K562 (cell line): ENCODE results near the gene CNIH3. TPM values are rescaled to one million over a fixed set of nuclear protein-coding genes. Genes with fewer than 3 reads are reported as not detected.

Source experiments
- ATAC-seq: fragments of 200-7000 bp; cut with Tn5 transposase; 3 replicates; pipeline ENCODE4 v1.9.1; 2020; ENCODE audit warnings: moderate library complexity
- BruUV-seq: library from RNA; stranded (reverse); fragments of 400-500 nt; replicated peaks from 2 replicates; lab custom pipeline; 2021; lab: Mats Ljungman, UMichigan
- CTCF ChIA-PET: fragments of 300-600 bp; formaldehyde crosslinking; extraction: SDS; loops from one replicate; lab custom pipeline; 2021; ENCODE audit warnings: low intra/inter-chr PET ratio; lab: Yijun Ruan, JAX
- POLR2A ChIA-PET: fragments of 300-600, 350-650 bp; sonication (Branson Sonifier 250); formaldehyde crosslinking; extraction: SDS; loops from one replicate; lab custom pipeline; 2021; ENCODE audit warnings: antibody characterized with exemption, inconsistent platforms; lab: Yijun Ruan, JAX
- DNase-seq, 4 experiments: peaks; one replicate each; pipeline versions ENCODE4 v3.0.0 to v3.0.0-alpha.2; 2011 to 2018; ENCODE audit warnings: low spot score in 3 of 4, mixed read lengths in 3 of 4; ENCODE audit errors: extremely low read depth in 1 of 4
- FAIRE-seq: peaks from 2 replicates; lab custom pipeline; 2011; peaks lifted over from hg19 to GRCh38; lab: Jason Lieb, UNC
- H2AFZ ChIP-seq: 2 replicates; pipeline ENCODE4 v1.6.0; 2011; ENCODE audit warnings: low read depth, low read length, control low read depth, inconsistent platforms
- H3K27ac ChIP-seq: fragments of 200-600 bp; 3 replicates; pipeline ENCODE4 v1.8.0; 2011; ENCODE audit warnings: low read depth, mild to moderate bottlenecking, control low read depth, inconsistent platforms, low read length, moderate library complexity, mixed read lengths; ENCODE audit errors: extremely low read depth
- H3K27me3 ChIP-seq, 2 experiments: fragments of 300-600 bp in 1 of 2; 2 replicates in 1 of 2; 3 replicates in 1 of 2; pipeline versions ENCODE4 v1.6.0 to v1.8.0; 2011; ENCODE audit warnings: inconsistent platforms in 2 of 2, low read length in 2 of 2, mild to moderate bottlenecking in 1 of 2, mixed read lengths in 1 of 2, moderate library complexity in 1 of 2; ENCODE audit not compliant: control insufficient read depth in 2 of 2, insufficient read depth in 2 of 2
- H3K36me3 ChIP-seq: fragments of 300-600 bp; 3 replicates; pipeline ENCODE4 v1.8.0; 2011; ENCODE audit warnings: mild to moderate bottlenecking, low read length, inconsistent platforms; ENCODE audit not compliant: control insufficient read depth, insufficient read depth
- H3K4me1 ChIP-seq, 2 experiments: fragments of 200-600 bp in 1 of 2; replicated peaks in 1 of 2; 2 replicates in 1 of 2; 3 replicates in 1 of 2; pipeline versions ENCODE4 v1.5.1 to v1.8.0; 2011; ENCODE audit warnings: inconsistent platforms in 2 of 2, low read length in 2 of 2, mild to moderate bottlenecking in 1 of 2, mixed read lengths in 1 of 2, moderate library complexity in 1 of 2; ENCODE audit not compliant: control insufficient read depth in 2 of 2, insufficient read depth in 2 of 2
- H3K4me2 ChIP-seq: 2 replicates; pipeline ENCODE4 v1.6.1; 2011; ENCODE audit warnings: low read length, control low read depth, inconsistent platforms, mixed read lengths; ENCODE audit not compliant: insufficient read depth
- H3K4me3 ChIP-seq: fragments of 200-600 bp; sonication (generic), shearing (Covaris generic); 2 replicates; pipeline ENCODE4 v1.5.1; 2016; ENCODE audit warnings: control low read depth, inconsistent platforms
- H3K79me2 ChIP-seq: fragments of 200-600 bp; 3 replicates; pipeline ENCODE4 v1.8.0; 2011; ENCODE audit warnings: low read length, inconsistent platforms; ENCODE audit not compliant: control insufficient read depth, insufficient read depth
- H3K9ac ChIP-seq, 2 experiments: 2 replicates each; pipeline versions ENCODE4 v1.6.0 to v1.6.1; 2011; ENCODE audit warnings: low read depth in 2 of 2, low read length in 2 of 2, control low read depth in 1 of 2, inconsistent platforms in 1 of 2, mild to moderate bottlenecking in 1 of 2, mixed read lengths in 1 of 2; ENCODE audit not compliant: insufficient read depth in 1 of 2
- H3K9me1 ChIP-seq: one replicate; pipeline ENCODE4 v1.6.0; 2011; ENCODE audit warnings: inconsistent platforms, mild to moderate bottlenecking, low read length, moderate library complexity; ENCODE audit not compliant: control insufficient read depth, insufficient read depth
- H3K9me3 ChIP-seq: replicated peaks from 2 replicates; pipeline ENCODE4 v1.5.1; 2011; ENCODE audit warnings: low read depth, low read length, inconsistent platforms; ENCODE audit not compliant: control insufficient read depth, insufficient read depth
- H4K20me1 ChIP-seq: replicated peaks from 2 replicates; pipeline ENCODE4 v1.6.1; 2011; ENCODE audit warnings: low read length, inconsistent platforms, mixed read lengths; ENCODE audit not compliant: control insufficient read depth, insufficient read depth
- BHLHE40 ChIP-seq: IDR thresholded peaks from 2 replicates; pipeline ENCODE4 v1.6.1; 2011; ENCODE audit warnings: low read length, improper control_type of control experiment
- CREB3 ChIP-seq: fragments of 450-650 bp; conservative IDR thresholded peaks from 2 replicates; pipeline ENCODE4 v1.6.1; 2016; ENCODE audit warnings: missing genetic modification characterization, low read depth, mild to moderate bottlenecking, missing compliant biosample characterization, moderate library complexity
- NFE2L1 ChIP-seq: fragments of 450-650 bp; IDR thresholded peaks from 2 replicates; pipeline ENCODE4 v1.6.1; 2016; ENCODE audit warnings: missing genetic modification characterization, low read depth, mild to moderate bottlenecking, missing compliant biosample characterization, moderate library complexity, borderline replicate concordance
- POLR2G ChIP-seq: fragments of 200-400 bp; formaldehyde crosslinking; IDR thresholded peaks from 2 replicates; pipeline ENCODE4 v1.6.1; 2017; ENCODE audit warnings: low read depth, mild to moderate bottlenecking, antibody characterized with exemption, low read length, moderate library complexity
- SMARCB1 ChIP-seq: IDR thresholded peaks from 2 replicates; pipeline ENCODE4 v1.6.1; 2011; ENCODE audit warnings: improper control_type of control experiment, low read depth; ENCODE audit not compliant: insufficient read length
- ZNF584 ChIP-seq: fragments of 200-800 bp; sonication (Bioruptor generic); IDR thresholded peaks from 2 replicates; pipeline ENCODE4 v1.6.1; 2016; ENCODE audit warnings: low read depth, mild to moderate bottlenecking, missing genetic modification characterization, missing compliant biosample characterization
- WGBS: fragments of 100-300 bp; shearing (Covaris generic); methylation state at CpG from one replicate; pipeline ENCODE4 v1.1.6; 2016; ENCODE audit warnings: low coverage, mixed read lengths; ENCODE audit not compliant: insufficient coverage; ENCODE audit errors: missing lambda C conversion rate; 5-methylcytosine and 5-hydroxymethylcytosine counted together
- in situ Hi-C: fragments of 300-500 bp; cut with MboI; formaldehyde crosslinking; loops from 4 replicates; pipeline ENCODE4 v1.15.0; 2018; ENCODE audit warnings: inconsistent platforms, mixed read lengths
- intact Hi-C: fragments of 100-400 bp; cut with micrococcal nuclease; formaldehyde crosslinking; loops from 2 replicates; pipeline ENCODE4 v1.14.2; 2022
- polyA plus RNA-seq, 8 experiments: library from polyadenylated mRNA; depleted of rRNA in 4 of 8; stranded (reverse) in 5 of 8; unstranded in 3 of 8; fragments of >200 nt; fragmentation: Nextera tagmentation in 2 of 8; fragmentation: Illumina TruSeq in 1 of 8; extraction: Ambion mirVana in 2 of 8; extraction: Trizol in 1 of 8; gene quantifications; 2 replicates each; pipeline versions ENCODE4 v1.2.1 to v1.2.3, GENCODE V29; 2011 to 2014; ENCODE audit warnings: inconsistent platforms in 1 of 8, missing spikeins in 1 of 8
- total RNA-seq, 7 experiments: library from RNA; depleted of rRNA in 6 of 7; stranded (reverse); fragments of >200 nt in 6 of 7; fragmentation: Illumina TruSeq in 2 of 7; extraction: Trizol in 2 of 7; gene quantifications; 2 replicates each; pipeline versions ENCODE4 v1.2.1 to v1.2.3, GENCODE V29; 2011 to 2021; ENCODE audit warnings: low replicate concordance in 1 of 7

CNIH3 gene
- total and polyA plus RNA-seq, 9 of the 15 experiments (the other 6 are each of a cell fraction or from before 2014, with no cell fraction given) = 0.14 to 1.8 (median 0.79) TPM

GRCh38 chr1:224731633-224732032, 115.5 kb downstream of the CNIH3 start:
- Histone ChIP-seq H2AFZ (no peak overlapping the region), H3K4me1 (no peaks in the 10 kb centered on the region), H3K9ac (no peak overlapping the region), H3K27me3 (peaks cover 4 to 23% of the 10 kb centered on the region in 2 experiments), H3K4me3 (no peak overlapping the region), H3K9me3 (no peaks in the 10 kb centered on the region), H3K79me2 (no peaks in the 10 kb centered on the region), H3K27ac (no peak overlapping the region), H3K9me1 (no peaks in the 10 kb centered on the region), H3K4me2 (no peak overlapping the region), H4K20me1 (0 out of 2 replicates have a peak, but pooled peaks cover 2% of the 10 kb centered on the region), H3K36me3 (no peaks in the 10 kb centered on the region)
- in situ Hi-C loops (no loop called here), intact Hi-C loops (loop anchor here (10.0 kb wide), 1 partner anchor 217 kb away; no protein-coding TSS in a partner anchor)
- ChIA-PET POLR2A (no interaction called here), CTCF (no interaction called here)
- no peak for TF ChIP-seq ZNF584 (CRISPR knock-in tag)
- no peak for TF ChIP-seq POLR2G
- TF ChIP-seq BHLHE40 = no peak
- no peak for TF ChIP-seq SMARCB1
- no peak for TF ChIP-seq CREB3 (tag)
- TF ChIP-seq NFE2L1 (tag) = no peak
- DNase-seq = no peak
- BruUV-seq = no TSS peak
- 0% methylated on average over 3 of the region's 3 CpGs for WGBS
- no peak for FAIRE-seq
- ATAC-seq = no peak
